ENCODE results near the gene RAB11FIP3.

RAB11FIP3 gene

DNA sequence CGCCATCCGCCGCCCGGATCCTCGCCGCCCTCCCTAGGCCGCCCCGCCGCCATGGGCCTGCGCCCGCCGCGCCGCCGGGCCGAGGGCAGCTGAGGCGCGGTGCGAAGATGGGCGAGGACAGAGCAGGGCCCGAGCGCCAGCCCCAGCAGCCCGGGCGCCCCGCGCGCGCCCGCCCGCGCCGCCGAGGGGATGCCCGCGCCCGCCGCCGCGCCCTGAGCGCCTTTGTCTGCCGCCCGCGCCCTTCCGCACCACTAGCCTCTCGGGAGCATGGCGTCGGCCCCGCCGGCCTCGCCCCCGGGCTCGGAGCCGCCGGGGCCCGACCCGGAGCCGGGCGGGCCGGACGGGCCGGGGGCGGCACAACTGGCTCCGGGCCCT, 278 bp downstream of the RAB11FIP3 start:
- Histone ChIP-seq H3K4me1 (ENCODE audit: control insufficient read depth, insufficient read depth, low read depth, low read length) (peaks cover 28% of the 10 kb centered on the region), H3K23ac (ENCODE audit: low read length in 2 of 2) (peak overlapping the region in 1 of 2 experiments; percentile 93), H3K14ac (ENCODE audit: low read length in 2 of 2) (no peak overlapping the region), H3K79me1 (replicated peaks; ENCODE audit: low read length, poor library complexity, severe bottlenecking) (peaks cover 22% of the 10 kb centered on the region), H3K27ac (ENCODE audit: low read length, poor library complexity, severe bottlenecking) (no peak overlapping the region), H2BK12ac (ENCODE audit: low read length in 2 of 2) (no peak overlapping the region), H3K4ac (ENCODE audit: low read depth in 1 of 2, low read length in 2 of 2) (peak overlapping the region; percentile 56 to 64), H3K9me3 (ENCODE audit: control insufficient read depth, low read length) (no peaks in the 10 kb centered on the region), H2BK120ac (ENCODE audit: low read depth, low read length) (peak overlapping the region; percentile 49), H3K27me3 (ENCODE audit: control insufficient read depth in 1 of 2, insufficient read depth in 1 of 2, low read length in 2 of 2) (no peaks in the 10 kb centered on the region), H3K9ac (ENCODE audit: low read length) (no peak overlapping the region), H2BK5ac (ENCODE audit: low read depth, low read length, poor library complexity, severe bottlenecking) (no peak overlapping the region), H3K36me3 (ENCODE audit: control insufficient read depth in 1 of 2, insufficient read depth in 2 of 2, low read depth in 1 of 2, low read length in 2 of 2) (peaks cover 3% of the 10 kb centered on the region in 2 experiments), H3K4me3 (ENCODE audit: insufficient read depth in 1 of 2, low read depth in 1 of 2, low read length in 2 of 2) (peak overlapping the region in 1 of 2 experiments; percentile 76), H4K91ac (ENCODE audit: low read length) (peak overlapping the region; percentile 27), H2AFZ (ENCODE audit: low read depth, low read length) (no peak overlapping the region), H2AK5ac (ENCODE audit: low read length, severe bottlenecking) (no peak overlapping the region), H3K4me2 (ENCODE audit: low read length, poor library complexity, severe bottlenecking) (peak overlapping the region; percentile 99), H3K18ac (ENCODE audit: low read depth in 1 of 2, low read length in 2 of 2) (peak overlapping the region; percentile 62 to 82), H4K8ac (ENCODE audit: low read length) (no peak overlapping the region), H2BK15ac (ENCODE audit: low read depth, poor library complexity, severe bottlenecking) (peak overlapping the region; percentile 52)
- 2% methylated on average over 18 of the region's 63 CpGs for WGBS
- peak; percentile 7 for DNase-seq

DNA sequence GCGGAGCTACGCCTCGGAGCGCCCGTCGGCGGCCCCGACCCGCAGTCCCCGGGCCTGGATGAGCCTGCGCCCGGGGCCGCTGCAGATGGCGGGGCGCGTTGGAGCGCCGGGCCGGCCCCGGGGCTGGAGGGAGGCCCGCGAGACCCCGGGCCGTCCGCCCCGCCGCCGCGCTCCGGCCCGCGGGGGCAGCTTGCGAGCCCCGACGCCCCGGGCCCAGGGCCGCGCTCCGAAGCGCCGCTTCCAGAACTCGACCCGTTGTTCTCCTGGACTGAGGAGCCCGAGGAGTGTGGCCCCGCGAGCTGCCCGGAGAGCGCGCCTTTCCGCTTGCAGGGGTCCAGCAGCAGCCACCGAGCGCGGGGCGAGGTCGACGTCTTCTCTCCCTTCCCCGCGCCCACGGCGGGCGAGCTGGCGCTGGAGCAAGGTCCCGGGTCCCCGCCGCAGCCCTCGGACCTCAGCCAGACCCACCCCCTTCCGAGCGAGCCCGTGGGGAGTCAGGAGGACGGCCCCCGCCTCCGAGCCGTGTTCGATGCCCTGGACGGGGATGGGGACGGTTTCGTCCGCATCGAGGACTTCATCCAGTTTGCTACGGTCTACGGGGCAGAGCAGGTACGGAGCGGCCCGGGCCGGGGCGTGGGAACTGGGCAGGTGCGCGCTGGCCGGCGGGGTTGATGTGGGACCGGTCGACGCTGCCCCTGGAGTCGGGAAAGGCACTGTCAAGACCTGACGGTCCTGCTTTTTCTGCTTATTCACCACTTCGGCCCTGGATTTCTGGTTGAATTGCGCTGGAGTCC, 861 bp downstream of the RAB11FIP3 start:
- Histone ChIP-seq H2BK5ac (ENCODE audit: low read depth, low read length, poor library complexity, severe bottlenecking) (no peak overlapping the region), H3K4ac (ENCODE audit: low read depth in 1 of 2, low read length in 2 of 2) (peak overlapping the region; percentile 56 to 64), H3K36me3 (ENCODE audit: control insufficient read depth in 1 of 2, insufficient read depth in 2 of 2, low read depth in 1 of 2, low read length in 2 of 2) (peaks cover 3% of the 10 kb centered on the region in 2 experiments), H3K23ac (ENCODE audit: low read length in 2 of 2) (peak overlapping the region in 1 of 2 experiments; percentile 97), H3K4me3 (ENCODE audit: insufficient read depth in 1 of 2, low read depth in 1 of 2, low read length in 2 of 2) (peak overlapping the region; percentile 76 to 86), H3K79me1 (replicated peaks; ENCODE audit: low read length, poor library complexity, severe bottlenecking) (peaks cover 25% of the 10 kb centered on the region), H3K27ac (ENCODE audit: low read length, poor library complexity, severe bottlenecking) (no peak overlapping the region), H2BK15ac (ENCODE audit: low read depth, poor library complexity, severe bottlenecking) (peak overlapping the region; percentile 52), H2BK120ac (ENCODE audit: low read depth, low read length) (peak overlapping the region; percentile 73), H3K18ac (ENCODE audit: low read depth in 1 of 2, low read length in 2 of 2) (peak overlapping the region; percentile 18 to 33), H3K9ac (ENCODE audit: low read length) (peak overlapping the region; percentile 75), H3K4me2 (ENCODE audit: low read length, poor library complexity, severe bottlenecking) (peak overlapping the region; percentile 99), H2BK12ac (ENCODE audit: low read length in 2 of 2) (peak overlapping the region in 1 of 2 experiments; percentile 2), H3K9me3 (ENCODE audit: control insufficient read depth, low read length) (no peaks in the 10 kb centered on the region), H3K14ac (ENCODE audit: low read length in 2 of 2) (peak overlapping the region in 1 of 2 experiments; percentile 4), H4K8ac (ENCODE audit: low read length) (no peak overlapping the region), H2AK5ac (ENCODE audit: low read length, severe bottlenecking) (no peak overlapping the region), H3K27me3 (ENCODE audit: control insufficient read depth in 1 of 2, insufficient read depth in 1 of 2, low read length in 2 of 2) (no peaks in the 10 kb centered on the region), H2AFZ (ENCODE audit: low read depth, low read length) (no peak overlapping the region), H4K91ac (ENCODE audit: low read length) (peak overlapping the region; percentile 1), H3K4me1 (ENCODE audit: control insufficient read depth, insufficient read depth, low read depth, low read length) (peaks cover 31% of the 10 kb centered on the region)
- DNase-seq: peak; percentile 26
- WGBS: 1% methylated on average over 74 of the region's 97 CpGs

DNA sequence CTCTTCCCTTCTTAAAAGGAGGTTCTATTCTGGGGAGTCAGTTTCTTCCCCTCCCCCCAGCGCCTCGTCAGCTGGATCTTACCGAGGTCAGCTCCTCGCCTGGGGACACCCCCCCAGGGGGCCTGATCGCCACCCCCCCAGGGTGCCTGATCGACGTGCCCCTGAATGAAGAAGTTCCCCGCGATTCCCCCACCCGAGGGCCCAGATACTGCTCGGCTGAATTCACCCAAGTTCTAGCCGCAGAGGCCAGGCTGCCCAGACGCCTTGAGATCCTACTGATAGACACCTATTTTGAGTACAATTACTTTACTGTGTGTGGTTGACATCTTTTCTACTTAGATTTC, 1.4 kb downstream of the RAB11FIP3 start:
- peak overlapping the region; percentile 75 for H3K9ac ChIP-seq (ENCODE audit: low read length)
- no peak overlapping the region for H3K23ac ChIP-seq (ENCODE audit: low read length in 2 of 2)
- H3K4ac ChIP-seq (ENCODE audit: low read depth in 1 of 2, low read length in 2 of 2): no peak overlapping the region
- H3K27me3 ChIP-seq (ENCODE audit: control insufficient read depth in 1 of 2, insufficient read depth in 1 of 2, low read length in 2 of 2): no peaks in the 10 kb centered on the region
- WGBS: 29% methylated on average over 11 of the region's 13 CpGs
- peak overlapping the region; percentile 76 to 86 for H3K4me3 ChIP-seq (ENCODE audit: insufficient read depth in 1 of 2, low read depth in 1 of 2, low read length in 2 of 2)
- H3K14ac ChIP-seq (ENCODE audit: low read length in 2 of 2): no peak overlapping the region
- H2BK120ac ChIP-seq (ENCODE audit: low read depth, low read length): peak overlapping the region; percentile 73
- peaks cover 31% of the 10 kb centered on the region for H3K4me1 ChIP-seq (ENCODE audit: control insufficient read depth, insufficient read depth, low read depth, low read length)
- H3K4me2 ChIP-seq (ENCODE audit: low read length, poor library complexity, severe bottlenecking): peak overlapping the region; percentile 99
- H3K9me3 ChIP-seq (ENCODE audit: control insufficient read depth, low read length): no peaks in the 10 kb centered on the region
- H3K79me1 ChIP-seq (replicated peaks; ENCODE audit: low read length, poor library complexity, severe bottlenecking): peaks cover 27% of the 10 kb centered on the region
- no peak for DNase-seq
- H2AK5ac ChIP-seq (ENCODE audit: low read length, severe bottlenecking): no peak overlapping the region
- H2BK12ac ChIP-seq (ENCODE audit: low read length in 2 of 2): no peak overlapping the region
- no peak overlapping the region for H4K91ac ChIP-seq (ENCODE audit: low read length)
- H4K8ac ChIP-seq (ENCODE audit: low read length): no peak overlapping the region
- no peak overlapping the region for H2BK5ac ChIP-seq (ENCODE audit: low read depth, low read length, poor library complexity, severe bottlenecking)
- peaks cover 3% of the 10 kb centered on the region in 2 experiments for H3K36me3 ChIP-seq (ENCODE audit: control insufficient read depth in 1 of 2, insufficient read depth in 2 of 2, low read depth in 1 of 2, low read length in 2 of 2)
- H2BK15ac ChIP-seq (ENCODE audit: low read depth, poor library complexity, severe bottlenecking): no peak overlapping the region
- no peak overlapping the region for H3K27ac ChIP-seq (ENCODE audit: low read length, poor library complexity, severe bottlenecking)
- no peak overlapping the region for H3K18ac ChIP-seq (ENCODE audit: low read depth in 1 of 2, low read length in 2 of 2)
- H2AFZ ChIP-seq (ENCODE audit: low read depth, low read length): no peak overlapping the region

DNA sequence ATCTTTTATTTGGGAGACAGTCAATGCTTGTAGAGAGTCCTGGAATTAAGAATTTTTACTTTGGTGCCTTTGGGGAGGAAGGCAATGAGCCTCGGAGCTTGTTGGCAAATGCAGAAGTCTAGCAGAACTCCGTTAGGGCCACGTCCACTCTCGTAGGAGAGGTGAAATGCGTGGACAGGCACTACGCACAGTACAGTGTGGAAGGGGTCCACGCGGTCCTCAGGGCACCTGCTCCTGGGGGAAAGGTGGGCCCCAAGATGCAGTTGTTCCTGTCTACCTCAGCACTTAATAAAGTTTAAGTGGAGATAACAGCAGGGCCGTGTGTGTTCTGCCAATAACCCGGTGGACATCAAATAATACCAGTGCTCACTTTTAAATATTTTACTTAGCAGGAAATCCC, 1.8 kb downstream of the RAB11FIP3 start:
- H2AK5ac ChIP-seq (ENCODE audit: low read length, severe bottlenecking): no peak overlapping the region
- no peak overlapping the region for H3K18ac ChIP-seq (ENCODE audit: low read depth in 1 of 2, low read length in 2 of 2)
- H3K4me3 ChIP-seq (ENCODE audit: insufficient read depth in 1 of 2, low read depth in 1 of 2, low read length in 2 of 2): peak overlapping the region in 1 of 2 experiments; percentile 86
- H4K8ac ChIP-seq (ENCODE audit: low read length): no peak overlapping the region
- no peak overlapping the region for H2BK15ac ChIP-seq (ENCODE audit: low read depth, poor library complexity, severe bottlenecking)
- no peaks in the 10 kb centered on the region for H3K27me3 ChIP-seq (ENCODE audit: control insufficient read depth in 1 of 2, insufficient read depth in 1 of 2, low read length in 2 of 2)
- no peak overlapping the region for H4K91ac ChIP-seq (ENCODE audit: low read length)
- H3K36me3 ChIP-seq (ENCODE audit: control insufficient read depth in 1 of 2, insufficient read depth in 2 of 2, low read depth in 1 of 2, low read length in 2 of 2): peaks cover 3% of the 10 kb centered on the region in 2 experiments
- no peak for DNase-seq
- no peaks in the 10 kb centered on the region for H3K9me3 ChIP-seq (ENCODE audit: control insufficient read depth, low read length)
- H3K27ac ChIP-seq (ENCODE audit: low read length, poor library complexity, severe bottlenecking): no peak overlapping the region
- H3K23ac ChIP-seq (ENCODE audit: low read length in 2 of 2): no peak overlapping the region
- H3K4me1 ChIP-seq (ENCODE audit: control insufficient read depth, insufficient read depth, low read depth, low read length): peaks cover 31% of the 10 kb centered on the region
- H3K14ac ChIP-seq (ENCODE audit: low read length in 2 of 2): no peak overlapping the region
- no peak overlapping the region for H2BK5ac ChIP-seq (ENCODE audit: low read depth, low read length, poor library complexity, severe bottlenecking)
- no peak overlapping the region for H3K4ac ChIP-seq (ENCODE audit: low read depth in 1 of 2, low read length in 2 of 2)
- H3K79me1 ChIP-seq (replicated peaks; ENCODE audit: low read length, poor library complexity, severe bottlenecking): peaks cover 27% of the 10 kb centered on the region
- H2BK120ac ChIP-seq (ENCODE audit: low read depth, low read length): no peak overlapping the region
- WGBS: 83% methylated on average over 10 of the region's 10 CpGs
- H3K9ac ChIP-seq (ENCODE audit: low read length): peak overlapping the region; percentile 75
- no peak overlapping the region for H2AFZ ChIP-seq (ENCODE audit: low read depth, low read length)
- peak overlapping the region; percentile 99 for H3K4me2 ChIP-seq (ENCODE audit: low read length, poor library complexity, severe bottlenecking)
- no peak overlapping the region for H2BK12ac ChIP-seq (ENCODE audit: low read length in 2 of 2)

All from mesenchymal stem cell (in vitro differentiated cells and primary cell).